Suprapubic skin (tissue), 4 donors: ENCODE measurements around the gene PRKAG3.

ENCODE experiments used
- CTCF ChIP-seq, 2 donors: fragments of 200-600 bp in 1 of 2; fragments of 450-650 bp in 1 of 2; sonication (generic) in 1 of 2; IDR thresholded peaks; one replicate each; pipeline ENCODE4 v1.5.1; 2016 to 2019; ENCODE audit warnings: antibody characterized with exemption in 2 of 2, mild to moderate bottlenecking in 1 of 2, moderate library complexity in 1 of 2
- EP300 ChIP-seq: sonication (generic); formaldehyde crosslinking; IDR thresholded peaks from one replicate; pipeline ENCODE4 v1.6.1; 2017; ENCODE audit warnings: antibody characterized with exemption
- POLR2A ChIP-seq, 2 donors: fragments of 450-650 bp; IDR thresholded peaks; one replicate each; pipeline ENCODE4 v1.6.1; 2017; ENCODE audit warnings: antibody characterized with exemption in 2 of 2, mild to moderate bottlenecking in 2 of 2, moderate library complexity in 2 of 2
- POLR2AphosphoS5 ChIP-seq, 3 donors: sonication (generic); formaldehyde crosslinking; IDR thresholded peaks; one replicate each; pipeline ENCODE4 v1.6.1; 2017; ENCODE audit warnings: antibody characterized with exemption in 3 of 3

GRCh38 chr2:218861645-218862318 lies 30.2 kb upstream of the PRKAG3 start:
- TF ChIP-seq CTCF (IDR thresholded peaks at IDR 0.05) (no peak), EP300 (no peak), POLR2A (IDR thresholded peaks at IDR 0.05) (no peak), POLR2AphosphoS5 (IDR thresholded peaks at IDR 0.05) (no peak)
